ENCODE data around the gene LRRC45.

DNA sequence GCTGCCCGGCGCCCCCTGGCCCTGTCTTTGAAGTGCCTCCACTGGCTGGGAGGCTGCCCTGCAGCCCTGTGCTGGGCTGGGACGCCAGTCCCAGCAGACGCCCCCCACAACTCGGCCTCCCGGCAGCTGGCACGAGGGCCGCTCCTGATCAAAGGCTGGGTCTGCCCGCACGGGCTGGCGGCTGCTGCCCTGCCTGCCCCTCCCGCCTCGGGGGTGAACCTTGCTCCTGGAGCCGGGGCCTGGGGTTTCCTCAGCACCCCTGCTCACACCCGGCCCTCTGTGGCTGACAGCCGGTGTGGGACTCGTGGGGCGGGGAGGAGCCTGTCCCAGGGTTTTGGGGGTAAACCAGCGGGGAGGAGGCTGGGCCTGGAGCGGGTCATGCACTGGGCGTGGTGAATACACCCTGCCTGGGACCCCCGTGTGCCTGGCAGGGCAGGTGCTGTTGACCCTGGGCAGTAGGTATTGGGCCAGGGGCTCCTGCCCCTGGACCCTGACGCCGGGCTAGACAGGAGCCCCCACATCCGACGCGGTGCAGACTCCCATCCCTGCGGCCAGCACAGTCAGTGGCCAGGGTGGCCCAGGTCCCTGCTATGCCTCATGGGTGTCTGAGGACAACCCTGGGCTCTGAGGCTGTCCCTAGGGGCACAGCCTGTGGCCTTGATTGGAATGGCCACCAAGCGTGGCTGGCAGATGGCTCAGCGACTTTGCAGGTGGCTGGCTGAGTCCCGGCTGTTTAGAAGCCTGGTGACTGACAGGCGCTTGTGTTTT is 22.1 kb upstream of the LRRC45 start:
- TF ChIP-seq CTCF (IDR thresholded peaks at IDR 0.05): no peak
- no peak for TF ChIP-seq EP300 (IDR thresholded peaks at IDR 0.05)
- no peak for TF ChIP-seq POLR2A (IDR thresholded peaks at IDR 0.05)
